Measurements from ENCODE around the gene ADAM30.

DNA sequence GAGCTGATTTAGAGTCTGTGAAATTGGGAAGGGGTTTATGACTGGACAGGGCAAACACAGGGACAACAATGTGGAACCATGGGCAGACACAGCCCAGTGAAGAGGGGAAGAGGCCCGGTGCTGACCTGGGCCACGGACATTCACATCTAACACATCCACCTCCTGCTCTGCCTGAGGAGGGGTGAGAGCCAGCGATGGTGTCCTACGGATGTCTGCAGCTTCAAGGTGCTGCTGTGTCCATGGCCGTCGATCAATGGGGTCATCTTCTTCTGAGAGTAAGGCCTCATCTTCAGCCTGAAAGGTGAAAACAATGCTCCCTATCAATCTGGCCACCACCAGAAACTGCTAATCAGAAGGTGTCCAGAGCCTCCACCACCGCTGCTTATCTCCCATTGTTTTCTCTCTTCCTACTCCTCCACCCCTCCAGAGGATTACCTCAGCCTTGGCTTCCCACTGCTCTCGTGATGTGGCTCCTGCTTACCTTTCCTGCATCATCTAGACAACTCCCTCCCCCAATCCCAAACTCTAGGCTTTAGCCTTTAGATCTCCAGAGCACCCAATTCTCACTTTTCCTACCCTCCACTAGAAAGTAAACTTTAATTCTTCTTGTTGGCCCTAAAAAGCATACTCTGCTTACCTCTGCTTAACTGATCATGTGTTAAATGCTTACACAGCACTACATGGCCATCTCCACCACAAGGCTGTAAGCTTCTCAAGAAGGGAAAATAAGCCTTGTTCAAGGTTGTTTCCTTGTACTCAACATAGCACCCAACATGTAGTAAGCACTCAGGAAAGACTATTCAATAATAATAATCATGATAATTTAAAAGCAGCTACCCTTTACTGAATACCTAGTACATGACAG, 24.0 kb upstream of the ADAM30 start:
- no peak for TF ChIP-seq POLR2A (IDR thresholded peaks at IDR 0.05)
- TF ChIP-seq, protein P1, sequence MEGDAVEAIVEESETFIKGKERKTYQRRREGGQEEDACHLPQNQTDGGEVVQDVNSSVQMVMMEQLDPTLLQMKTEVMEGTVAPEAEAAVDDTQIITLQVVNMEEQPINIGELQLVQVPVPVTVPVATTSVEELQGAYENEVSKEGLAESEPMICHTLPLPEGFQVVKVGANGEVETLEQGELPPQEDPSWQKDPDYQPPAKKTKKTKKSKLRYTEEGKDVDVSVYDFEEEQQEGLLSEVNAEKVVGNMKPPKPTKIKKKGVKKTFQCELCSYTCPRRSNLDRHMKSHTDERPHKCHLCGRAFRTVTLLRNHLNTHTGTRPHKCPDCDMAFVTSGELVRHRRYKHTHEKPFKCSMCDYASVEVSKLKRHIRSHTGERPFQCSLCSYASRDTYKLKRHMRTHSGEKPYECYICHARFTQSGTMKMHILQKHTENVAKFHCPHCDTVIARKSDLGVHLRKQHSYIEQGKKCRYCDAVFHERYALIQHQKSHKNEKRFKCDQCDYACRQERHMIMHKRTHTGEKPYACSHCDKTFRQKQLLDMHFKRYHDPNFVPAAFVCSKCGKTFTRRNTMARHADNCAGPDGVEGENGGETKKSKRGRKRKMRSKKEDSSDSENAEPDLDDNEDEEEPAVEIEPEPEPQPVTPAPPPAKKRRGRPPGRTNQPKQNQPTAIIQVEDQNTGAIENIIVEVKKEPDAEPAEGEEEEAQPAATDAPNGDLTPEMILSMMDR (IDR thresholded peaks at IDR 0.05): no peak
